GM21786 (cell line): ENCODE data around the gene SDCCAG8.

Experiments used
- ATAC-seq: cut with Tn5 transposase; IDR thresholded peaks from one replicate; pipeline ENCODE4 v1.9.1; 2021; ENCODE audit not compliant: unreplicated experiment

Gene SDCCAG8

DNA sequence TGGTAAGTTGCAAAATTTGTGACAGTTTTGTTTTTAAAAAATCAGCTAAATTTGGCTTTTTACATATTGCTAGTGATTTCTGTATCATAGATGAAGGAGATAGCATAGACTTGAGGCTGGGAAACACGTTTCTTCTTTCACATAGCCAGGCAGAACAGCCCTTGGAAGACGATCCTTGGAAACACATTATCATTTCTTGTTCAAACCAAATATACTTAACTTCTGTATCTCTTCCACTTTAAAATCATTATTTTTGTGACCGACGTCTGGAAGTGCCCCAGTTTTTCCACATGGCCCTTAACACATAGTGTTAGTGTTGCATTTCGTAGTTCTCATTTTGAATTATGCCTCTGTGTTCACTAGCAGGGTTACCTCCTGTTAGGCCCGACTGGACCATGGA lies 193.5 kb downstream of the SDCCAG8 start:
- ATAC-seq, result no peak

DNA sequence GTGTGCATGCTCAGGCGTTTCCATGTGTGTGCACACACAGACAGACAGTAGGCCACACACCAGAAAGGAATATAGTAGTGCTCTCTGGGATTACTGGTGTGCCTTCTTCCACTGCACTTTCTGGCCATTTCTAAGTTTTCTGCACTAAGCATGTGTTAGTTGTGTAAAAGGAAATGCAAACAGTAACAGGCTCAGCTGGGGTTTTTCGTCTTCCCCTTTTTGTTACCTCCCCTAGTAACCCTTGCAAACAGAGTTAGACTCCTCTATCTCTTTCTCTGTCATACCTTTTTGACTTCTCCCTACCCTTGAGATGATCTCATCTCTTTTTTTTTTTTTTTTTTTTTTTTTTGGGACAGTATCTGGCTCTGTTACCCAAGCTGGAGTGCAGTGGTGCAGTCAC lies 196.3 kb downstream of the SDCCAG8 start:
- no peak for ATAC-seq

DNA sequence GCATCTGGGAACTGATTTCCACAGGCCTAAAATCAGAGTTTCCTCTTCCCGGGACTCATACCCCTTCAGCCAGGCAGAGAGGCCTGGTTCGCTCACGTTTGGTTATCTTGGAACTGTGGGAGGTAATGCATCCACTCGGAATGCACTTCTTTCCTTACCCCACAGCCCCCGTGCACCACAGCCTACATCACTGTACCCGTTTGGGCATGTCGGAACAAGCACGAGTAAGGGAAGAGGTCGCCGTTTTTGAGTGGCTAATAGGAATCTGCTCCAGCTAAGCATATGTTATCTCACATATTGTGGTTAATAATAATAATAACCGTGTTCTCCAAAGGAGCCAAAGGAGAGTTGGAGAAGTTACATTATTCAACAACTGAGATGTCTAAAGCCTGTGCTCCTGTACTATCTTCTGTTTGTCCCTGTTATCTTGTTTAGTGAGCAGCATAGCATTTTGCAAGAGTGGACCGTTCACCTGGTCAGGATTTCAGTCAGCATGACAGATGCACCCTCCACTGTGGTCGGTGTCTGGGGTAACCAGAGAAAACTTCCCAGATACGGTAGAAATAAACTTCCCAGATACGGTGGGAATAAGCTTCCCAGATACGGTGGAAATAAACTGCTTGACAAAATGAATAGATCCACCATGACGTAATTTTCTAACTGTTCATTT lies 198.6 kb downstream of the SDCCAG8 start:
- ATAC-seq, result no peak

DNA sequence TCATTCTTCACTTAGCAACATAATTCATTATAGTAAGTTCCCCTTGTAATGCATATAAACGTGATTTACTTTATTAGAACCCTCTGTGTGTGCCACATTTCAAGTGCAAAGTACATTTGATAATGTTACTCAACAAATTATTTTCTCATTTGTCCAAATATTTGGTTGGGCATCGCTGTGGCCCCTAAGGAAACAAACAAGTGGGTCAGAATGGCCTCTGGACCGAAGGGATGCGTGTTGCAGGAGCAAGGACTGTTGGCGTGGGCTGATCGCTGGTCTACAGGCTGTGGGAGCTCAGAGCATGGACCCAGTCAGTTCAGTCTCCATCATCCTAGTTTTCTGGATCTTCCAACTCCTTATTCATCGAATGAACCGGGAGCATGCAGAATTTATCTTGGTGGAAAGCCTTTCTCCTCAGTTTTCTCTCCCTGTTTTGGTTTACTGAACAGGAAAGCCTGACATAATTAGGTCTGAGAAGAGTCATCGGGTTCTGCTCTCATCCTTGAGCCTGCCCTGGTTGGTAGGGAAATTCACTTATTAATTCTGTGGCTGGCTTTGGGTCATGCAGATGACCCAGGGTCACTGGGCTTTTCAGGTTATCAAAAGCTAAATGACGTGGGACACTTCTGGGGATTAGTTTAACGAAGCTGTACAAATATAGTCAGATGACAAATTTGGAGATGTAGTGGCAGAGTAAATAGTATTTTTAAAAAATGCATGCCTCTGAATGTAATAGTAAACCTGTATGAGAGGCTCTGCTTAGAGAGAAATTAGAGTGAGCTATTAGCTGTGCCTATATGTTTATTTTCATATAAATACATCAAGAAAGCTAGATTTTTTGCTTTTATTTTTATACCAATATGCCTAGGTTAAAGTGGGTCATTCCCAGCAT lies 200.2 kb downstream of the SDCCAG8 start:
- no peak for ATAC-seq

GRCh38 chr1:243457363-243457982 lies 201.6 kb downstream of the SDCCAG8 start:
- ATAC-seq, result no peak

GRCh38 chr1:243459059-243459458 lies 203.2 kb downstream of the SDCCAG8 start:
- peak; percentile 43 for ATAC-seq

GRCh38 chr1:243461700-243462099 lies 205.9 kb downstream of the SDCCAG8 start:
- no peak for ATAC-seq

DNA sequence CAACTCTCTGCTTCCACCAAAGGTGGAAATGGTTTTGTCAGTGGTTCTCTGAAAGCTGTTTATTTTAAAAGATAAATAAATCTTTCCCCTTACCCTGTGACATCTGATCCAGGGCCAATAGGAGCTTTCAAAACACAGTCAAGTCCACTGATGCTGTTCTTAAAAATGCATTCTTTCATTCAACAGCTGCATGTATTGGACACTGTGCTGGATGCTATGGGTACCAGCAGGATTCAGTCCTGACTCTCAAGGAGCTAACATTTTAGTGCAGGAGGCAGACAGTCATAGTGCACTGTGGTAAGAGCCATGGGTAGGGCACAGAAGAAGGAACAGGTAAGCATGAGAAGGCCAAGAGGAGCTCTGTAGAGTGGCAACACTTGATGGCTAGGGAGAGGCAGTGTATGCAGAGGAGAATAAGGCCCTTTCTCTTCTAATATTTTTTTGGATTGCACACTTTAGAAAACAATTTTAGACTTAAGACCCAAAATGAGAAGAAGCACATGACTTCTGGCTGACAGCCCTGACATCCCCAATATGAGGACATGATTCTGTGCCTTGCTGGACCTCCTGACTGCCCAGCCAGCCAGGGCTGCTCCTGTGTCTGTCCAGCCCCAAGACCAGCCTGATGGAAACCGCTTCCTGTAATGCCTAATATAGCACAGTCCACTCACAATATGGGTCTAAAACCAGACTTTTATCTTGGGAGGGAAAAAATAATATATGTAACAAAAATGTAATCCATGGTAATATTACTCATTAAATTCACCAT lies 207.3 kb downstream of the SDCCAG8 start:
- ATAC-seq, result no peak

DNA sequence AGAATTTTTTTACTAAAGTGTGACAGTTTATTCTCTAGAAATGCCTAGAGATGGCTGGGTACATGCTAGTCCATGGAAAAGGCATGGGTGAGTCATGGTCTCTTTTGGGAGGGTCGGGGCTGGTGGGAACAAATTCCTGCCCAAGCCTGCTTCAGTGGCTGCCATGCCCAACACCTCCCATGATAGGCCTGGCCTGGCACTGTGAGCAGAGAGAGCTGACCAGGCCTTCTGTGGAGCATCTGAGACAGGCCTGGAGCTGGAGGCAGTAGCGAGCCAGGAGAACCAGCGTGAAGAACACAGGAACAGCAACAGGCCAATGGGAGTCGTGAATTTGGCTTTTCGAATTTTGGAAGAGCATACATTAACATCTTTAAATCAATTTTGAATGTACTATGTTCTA lies 209.2 kb downstream of the SDCCAG8 start:
- no peak for ATAC-seq

DNA sequence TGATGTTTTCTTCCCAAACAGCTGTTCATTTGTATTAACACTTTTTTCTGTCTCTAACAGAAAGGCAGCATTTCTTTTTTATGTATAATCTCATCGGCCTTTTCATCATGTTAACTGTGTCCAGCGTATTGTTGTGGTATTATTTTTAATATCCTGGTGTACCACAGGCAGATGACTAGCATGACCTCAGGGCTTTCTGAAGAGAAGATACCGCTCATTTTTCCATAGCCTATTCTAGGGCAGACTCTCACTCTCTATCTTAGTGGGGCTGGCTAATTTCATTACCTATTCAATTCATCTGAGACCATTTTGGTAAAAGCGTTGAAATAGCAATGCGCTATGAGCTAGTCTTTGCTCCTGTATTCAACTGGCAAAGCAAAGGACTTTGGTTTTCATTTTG lies 209.9 kb downstream of the SDCCAG8 start:
- ATAC-seq, result no peak

- ATAC-seq, result no peak
These were observed 213.7 kb downstream of the SDCCAG8 start for GRCh38 chr1:243469497-243469896.

DNA sequence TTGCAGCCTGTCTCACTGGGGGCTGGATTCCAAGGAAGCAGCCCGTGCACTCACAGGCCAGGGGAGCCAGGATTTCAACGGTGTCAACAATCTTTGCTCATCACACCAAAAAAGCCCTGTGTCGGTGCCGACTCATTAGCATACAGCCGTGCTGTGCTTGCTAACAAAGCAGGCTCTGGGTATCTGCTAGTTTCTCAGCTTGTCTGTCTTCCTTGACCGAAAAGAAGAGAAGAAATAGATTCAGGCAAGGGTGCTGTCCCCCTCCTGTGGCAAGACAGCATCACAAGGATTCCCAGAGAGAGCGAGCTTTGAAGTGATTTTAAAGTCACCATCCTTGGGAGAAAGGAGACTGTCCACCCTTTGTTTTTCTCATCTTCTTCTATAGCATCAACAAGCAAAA lies 214.7 kb downstream of the SDCCAG8 start:
- no peak for ATAC-seq

- no peak for ATAC-seq
These were observed 215.3 kb downstream of the SDCCAG8 start for GRCh38 chr1:243471026-243471685.

GRCh38 chr1:243471754-243472745 lies 216.2 kb downstream of the SDCCAG8 start:
- ATAC-seq, result peak; percentile 87

DNA sequence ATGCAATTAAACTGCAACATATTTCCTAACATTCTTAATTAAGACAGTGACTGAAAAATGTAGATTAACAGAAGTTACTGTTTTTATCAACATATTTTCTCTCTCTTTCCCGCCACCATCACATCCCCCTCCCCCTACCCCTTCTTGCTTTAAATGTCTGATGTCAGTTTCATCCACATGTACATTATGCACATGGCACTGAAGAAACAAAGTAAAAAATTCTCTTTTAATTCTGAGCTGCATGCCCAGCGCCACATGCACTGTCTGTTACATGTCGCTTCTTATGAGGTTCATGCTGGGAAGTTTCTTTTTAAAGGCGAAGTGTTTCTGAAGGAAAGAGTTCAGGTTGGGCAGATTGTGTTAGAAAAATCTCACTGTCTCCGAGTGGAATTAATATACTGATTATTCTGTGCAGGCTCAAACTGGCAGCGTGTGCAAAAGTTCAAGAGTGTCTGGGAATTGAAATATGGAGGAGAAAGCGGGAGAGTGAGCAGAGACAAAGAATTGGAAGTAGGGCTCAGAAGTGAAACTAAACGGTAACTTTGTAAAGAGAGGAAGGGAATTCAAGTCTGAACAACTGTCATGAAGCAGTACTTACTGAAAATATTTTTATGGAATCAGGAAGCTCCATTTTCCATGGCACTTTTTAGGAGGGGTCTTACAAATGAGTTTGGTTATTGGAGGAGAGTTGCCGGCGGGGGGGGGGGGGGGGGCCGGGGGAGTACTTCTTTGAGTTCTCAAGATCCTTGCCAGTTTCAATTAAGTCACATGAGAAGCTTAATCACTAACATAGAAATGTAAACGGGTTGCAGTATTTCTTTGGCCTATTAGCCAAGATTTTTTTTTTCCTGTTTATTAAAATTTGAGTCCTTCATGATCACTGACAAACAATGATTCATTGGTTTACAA lies 217.6 kb downstream of the SDCCAG8 start:
- no peak for ATAC-seq

GRCh38 chr1:243474136-243474881 lies 218.5 kb downstream of the SDCCAG8 start:
- no peak for ATAC-seq

GRCh38 chr1:243474906-243475305 lies 219.1 kb downstream of the SDCCAG8 start:
- ATAC-seq, result no peak

DNA sequence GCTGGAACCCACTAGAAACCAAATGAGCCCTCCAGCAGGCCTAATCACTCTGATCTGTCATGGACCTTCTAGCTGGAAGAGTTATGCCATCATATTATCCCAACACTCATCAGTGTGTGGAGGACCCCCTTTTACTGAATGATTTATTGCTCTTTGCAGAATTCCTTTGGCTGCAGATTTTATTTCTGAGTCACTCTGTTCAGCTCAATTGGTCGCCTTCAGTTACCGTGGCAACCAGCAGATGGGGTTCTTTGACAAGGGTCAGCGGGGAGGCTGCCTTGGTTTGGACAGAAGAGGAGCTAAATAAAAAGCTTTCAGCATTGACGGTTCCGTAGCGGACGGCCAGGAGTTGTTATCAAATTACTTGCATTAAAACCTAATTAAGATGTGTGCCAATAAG lies 220.1 kb downstream of the SDCCAG8 start:
- ATAC-seq, result no peak
